Prostate gland (tissue), 2 donors: ENCODE data around the gene PLBD2.

Experiments used
- CTCF ChIP-seq, 4 experiments: fragments of 200-600 bp in 2 of 4; fragments of 450-650 bp in 2 of 4; sonication (generic) in 2 of 4; IDR thresholded peaks; 1 replicate in 3 of 4; 2 replicates in 1 of 4; pipeline ENCODE4 v1.5.1; 2016 to 2019; ENCODE audit warnings: antibody characterized with exemption in 4 of 4, mild to moderate bottlenecking in 2 of 4, moderate library complexity in 2 of 4
- POLR2A ChIP-seq: fragments of 450-650 bp; IDR thresholded peaks from one replicate; pipeline ENCODE4 v1.6.1; 2016; ENCODE audit warnings: antibody characterized with exemption, mild to moderate bottlenecking
- POLR2AphosphoS5 ChIP-seq: sonication (generic); formaldehyde crosslinking; IDR thresholded peaks from one replicate; pipeline ENCODE4 v1.6.1; 2017; ENCODE audit warnings: antibody characterized with exemption

GRCh38 chr12:113396200-113396599 lies 37.8 kb downstream of the PLBD2 start:
- TF ChIP-seq CTCF (IDR thresholded peaks at IDR 0.05): no peak
- TF ChIP-seq POLR2A: no peak
- TF ChIP-seq POLR2AphosphoS5: no peak
